Gastrocnemius medialis (tissue), 4 donors: ENCODE data around the gene CDK14. TPM values are rescaled to one million over a fixed set of nuclear protein-coding genes. Genes with fewer than 3 reads are reported as not detected.

ENCODE experiments used
- ATAC-seq, 2 donors: fragments of 150-250 bp; one replicate each; pipeline ENCODE4 v1.9.1; 2016
- DNase-seq, 2 donors: peaks; one replicate each; pipeline ENCODE4 v3.0.0-alpha.2; 2019
- H3K27ac ChIP-seq, 4 donors: fragments of 200-600 bp; sonication (generic); 1 replicate in 1 of 4; 2 replicates in 3 of 4; pipeline ENCODE4 v1.5.1; 2016 to 2018; ENCODE audit warnings: mild to moderate bottlenecking in 2 of 4, moderate library complexity in 1 of 4
- H3K27me3 ChIP-seq, 3 donors: fragments of 200-600 bp; sonication (generic) in 2 of 3; 1 replicate in 1 of 3; 2 replicates in 2 of 3; pipeline versions ENCODE4 v1.5.1 to v1.6.0; 2016 to 2019; ENCODE audit warnings: mild to moderate bottlenecking in 1 of 3, moderate library complexity in 1 of 3
- H3K36me3 ChIP-seq, 2 donors: fragments of 200-600 bp; sonication (generic) in 1 of 2; one replicate each; pipeline ENCODE4 v1.5.1; 2017 to 2018
- H3K4me1 ChIP-seq, 2 donors: fragments of 200-600 bp; sonication (generic) in 1 of 2; one replicate each; pipeline ENCODE4 v1.5.1; 2016 to 2017; ENCODE audit warnings: mild to moderate bottlenecking in 2 of 2
- H3K4me3 ChIP-seq, 4 donors: fragments of 200-600 bp; sonication (generic) in 3 of 4; 1 replicate in 1 of 4; 2 replicates in 3 of 4; pipeline ENCODE4 v1.5.1; 2016 to 2019; ENCODE audit warnings: mild to moderate bottlenecking in 2 of 4
- H3K9me3 ChIP-seq, 3 donors: fragments of 200-600 bp; sonication (generic) in 2 of 3; 1 replicate in 1 of 3; 2 replicates in 2 of 3; pipeline ENCODE4 v1.5.1; 2016 to 2019
- POLR2A ChIP-seq, 2 donors: fragments of 450-650 bp; IDR thresholded peaks; one replicate each; pipeline ENCODE4 v1.6.1; 2017; ENCODE audit warnings: antibody characterized with exemption in 2 of 2, mild to moderate bottlenecking in 2 of 2, moderate library complexity in 2 of 2
- in situ Hi-C, 4 donors: fragments of 200-750 bp; cut with MboI; loops; one replicate each; pipeline versions ENCODE4 v1.15.0 to v1.8.0; 2017; ENCODE audit warnings: low sequenced_read_pairs in 4 of 4
- intact Hi-C: fragments of 100-400 bp; cut with DNase I; formaldehyde crosslinking; loops from one replicate; pipeline ENCODE4 v1.15.1; 2023; ENCODE audit warnings: low total_unique reads
- total RNA-seq, 4 donors: library from RNA; depleted of rRNA; stranded (reverse); fragments of >200 nt; gene quantifications; one replicate each; pipeline versions ENCODE4 v1.1.0 to v1.2.3, GENCODE V29; 2016
- TF ChIP-seq, protein P1 (sequence below), 5 experiments: fragments of 450-650 bp in 3 of 5; fragments of 200-600 bp in 2 of 5; sonication (generic) in 2 of 5; IDR thresholded peaks in 4 of 5; conservative IDR thresholded peaks in 1 of 5; 1 replicate in 4 of 5; 2 replicates in 1 of 5; pipeline ENCODE4 v1.5.1; 2016 to 2019; ENCODE audit warnings: antibody characterized with exemption in 5 of 5, mild to moderate bottlenecking in 3 of 5, moderate library complexity in 3 of 5

Gene CDK14
- total RNA-seq, 4 donors from 2014 or later = 3.9 to 8.6 (median 7.3) TPM

GRCh38 chr7:90832726-90833125, 236.6 kb downstream of the CDK14 start:
- H3K4me3 ChIP-seq = no peak overlapping the region
- H3K27ac ChIP-seq = no peak overlapping the region
- intact Hi-C loops = no loop called here
- no peaks in the 10 kb centered on the region for H3K36me3 ChIP-seq
- H3K9me3 ChIP-seq = no peaks in the 10 kb centered on the region
- DNase-seq (no peak), ATAC-seq (no peak)
- no peaks in the 10 kb centered on the region for H3K27me3 ChIP-seq
- TF ChIP-seq POLR2A (IDR thresholded peaks at IDR 0.05) = no peak
- in situ Hi-C loops = no loop called here
- H3K4me1 ChIP-seq = peaks cover 0 to 3% of the 10 kb centered on the region in 2 donors

DNA sequence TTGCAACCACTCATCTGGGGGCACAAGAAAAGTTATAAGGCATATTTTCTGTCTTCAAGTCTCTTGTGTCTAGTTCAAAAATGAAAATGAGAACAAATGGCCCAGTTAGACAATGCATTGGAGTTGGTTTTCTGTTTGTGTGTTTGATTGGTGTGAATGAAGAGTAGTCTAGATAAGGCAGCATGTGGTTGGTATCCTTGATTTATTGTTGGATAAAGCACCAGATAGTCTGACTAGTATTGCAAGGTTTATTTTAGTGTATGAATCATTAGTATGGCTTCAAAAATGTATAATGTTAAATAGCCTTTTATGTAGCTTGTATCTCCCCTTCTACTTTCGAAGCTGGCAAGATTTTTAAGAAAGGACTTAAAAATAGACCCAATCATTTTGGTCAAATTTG, 237.3 kb downstream of the CDK14 start:
- ATAC-seq (no peak), DNase-seq (no peak)
- Histone ChIP-seq H3K4me1 (peaks cover 0 to 3% of the 10 kb centered on the region in 2 donors), H3K27ac (no peak overlapping the region), H3K27me3 (no peaks in the 10 kb centered on the region), H3K36me3 (no peaks in the 10 kb centered on the region), H3K9me3 (no peaks in the 10 kb centered on the region), H3K4me3 (no peak overlapping the region)
- intact Hi-C loops (no loop called here), in situ Hi-C loops (no loop called here)
- TF ChIP-seq, protein P1, sequence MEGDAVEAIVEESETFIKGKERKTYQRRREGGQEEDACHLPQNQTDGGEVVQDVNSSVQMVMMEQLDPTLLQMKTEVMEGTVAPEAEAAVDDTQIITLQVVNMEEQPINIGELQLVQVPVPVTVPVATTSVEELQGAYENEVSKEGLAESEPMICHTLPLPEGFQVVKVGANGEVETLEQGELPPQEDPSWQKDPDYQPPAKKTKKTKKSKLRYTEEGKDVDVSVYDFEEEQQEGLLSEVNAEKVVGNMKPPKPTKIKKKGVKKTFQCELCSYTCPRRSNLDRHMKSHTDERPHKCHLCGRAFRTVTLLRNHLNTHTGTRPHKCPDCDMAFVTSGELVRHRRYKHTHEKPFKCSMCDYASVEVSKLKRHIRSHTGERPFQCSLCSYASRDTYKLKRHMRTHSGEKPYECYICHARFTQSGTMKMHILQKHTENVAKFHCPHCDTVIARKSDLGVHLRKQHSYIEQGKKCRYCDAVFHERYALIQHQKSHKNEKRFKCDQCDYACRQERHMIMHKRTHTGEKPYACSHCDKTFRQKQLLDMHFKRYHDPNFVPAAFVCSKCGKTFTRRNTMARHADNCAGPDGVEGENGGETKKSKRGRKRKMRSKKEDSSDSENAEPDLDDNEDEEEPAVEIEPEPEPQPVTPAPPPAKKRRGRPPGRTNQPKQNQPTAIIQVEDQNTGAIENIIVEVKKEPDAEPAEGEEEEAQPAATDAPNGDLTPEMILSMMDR (IDR thresholded peaks at IDR 0.05 in 4 of 5, conservative IDR thresholded peaks at IDR 0.05 in 1 of 5) = no peak
- TF ChIP-seq POLR2A (IDR thresholded peaks at IDR 0.05) = no peak

- peaks cover 0 to 3% of the 10 kb centered on the region in 2 donors for H3K4me1 ChIP-seq
- no peaks in the 10 kb centered on the region for H3K27me3 ChIP-seq
- TF ChIP-seq, protein P1 (IDR thresholded peaks at IDR 0.05 in 4 of 5, conservative IDR thresholded peaks at IDR 0.05 in 1 of 5) = no peak
- TF ChIP-seq POLR2A (IDR thresholded peaks at IDR 0.05) = no peak
- H3K27ac ChIP-seq = no peak overlapping the region
- H3K36me3 ChIP-seq = no peaks in the 10 kb centered on the region
- H3K4me3 ChIP-seq = no peak overlapping the region
- ATAC-seq (no peak), DNase-seq (no peak)
- intact Hi-C loops (no loop called here), in situ Hi-C loops (no loop called here)
- H3K9me3 ChIP-seq = no peaks in the 10 kb centered on the region
Observed at GRCh38 chr7:90834771-90835170, 238.7 kb downstream of the CDK14 start.

- TF ChIP-seq POLR2A (IDR thresholded peaks at IDR 0.05) = no peak
- TF ChIP-seq, protein P1 (IDR thresholded peaks at IDR 0.05 in 4 of 5, conservative IDR thresholded peaks at IDR 0.05 in 1 of 5) = no peak
- DNase-seq (no peak), ATAC-seq (no peak)
- Histone ChIP-seq H3K27ac (no peak overlapping the region), H3K9me3 (no peaks in the 10 kb centered on the region), H3K4me3 (no peak overlapping the region), H3K36me3 (no peaks in the 10 kb centered on the region), H3K27me3 (no peaks in the 10 kb centered on the region), H3K4me1 (peaks cover 0 to 10% of the 10 kb centered on the region in 2 donors)
- intact Hi-C loops = no loop called here
- in situ Hi-C loops = no loop called here
Observed at GRCh38 chr7:90835861-90836260, 239.7 kb downstream of the CDK14 start.

DNA sequence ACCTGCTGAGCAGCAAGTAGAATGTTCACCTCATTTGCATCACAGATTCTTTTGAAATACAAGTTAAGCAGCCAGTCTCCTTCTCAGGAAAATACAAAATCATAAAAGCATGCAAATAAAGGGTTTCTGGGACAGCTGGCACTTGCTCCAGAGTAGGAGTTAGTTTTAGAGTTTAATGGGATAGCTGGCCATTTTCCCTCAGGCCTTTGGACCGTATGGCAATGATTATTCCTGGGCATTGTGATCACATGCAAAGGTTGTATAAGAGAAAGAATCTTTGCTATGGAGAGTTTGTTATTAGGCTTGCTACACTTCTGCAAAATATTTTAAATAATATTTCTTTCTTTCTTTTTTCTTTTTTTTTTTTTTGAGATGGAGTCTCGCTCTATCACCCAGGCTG, 240.8 kb downstream of the CDK14 start:
- Histone ChIP-seq H3K4me3 (no peak overlapping the region), H3K36me3 (no peaks in the 10 kb centered on the region), H3K27ac (no peak overlapping the region), H3K9me3 (no peaks in the 10 kb centered on the region), H3K4me1 (peaks cover 8 to 17% of the 10 kb centered on the region in 2 donors), H3K27me3 (no peaks in the 10 kb centered on the region)
- in situ Hi-C loops = no loop called here
- intact Hi-C loops = no loop called here
- ATAC-seq = no peak
- DNase-seq = no peak
- TF ChIP-seq, protein P1 (IDR thresholded peaks at IDR 0.05 in 4 of 5, conservative IDR thresholded peaks at IDR 0.05 in 1 of 5) = no peak
- no peak for TF ChIP-seq POLR2A (IDR thresholded peaks at IDR 0.05)
